PC-9 (cell line): ENCODE data around the gene NOD1. TPM values are rescaled to one million over a fixed set of nuclear protein-coding genes. Genes with fewer than 3 reads are reported as not detected.

Source experiments
- BruUV-seq: library from RNA; stranded (reverse); fragments of 400-500 nt; replicated peaks from 2 replicates; lab custom pipeline; 2021; lab: Mats Ljungman, UMichigan
- CTCF ChIA-PET: fragments of 300-600 bp; sonication (Branson Sonifier 250); formaldehyde crosslinking; loops from one replicate; lab custom pipeline; 2022; ENCODE audit warnings: antibody characterized with exemption; lab: Charles Lee
- POLR2A ChIA-PET: fragments of 300-600 bp; sonication (Branson Sonifier 250); formaldehyde crosslinking; loops from one replicate; lab custom pipeline; 2022; ENCODE audit warnings: antibody characterized with exemption; ENCODE audit not compliant: unreplicated experiment; lab: Charles Lee
- DNase-seq, 2 experiments: peaks; one replicate each; pipeline versions ENCODE4 v3.0.0 to v3.0.0-alpha.2; 2015 to 2022; ENCODE audit warnings: mixed read lengths in 1 of 2
- H2AFZ ChIP-seq: fragments of 200-600 bp; sonication (generic); 2 replicates; pipeline ENCODE4 v1.8.1; 2017; ENCODE audit warnings: antibody characterized with exemption
- H3F3A ChIP-seq: fragments of 200-600 bp; sonication (generic); 2 replicates; pipeline ENCODE4 v1.8.1; 2017; ENCODE audit warnings: antibody characterized with exemption, mild to moderate bottlenecking, low read depth; ENCODE audit not compliant: insufficient read depth
- H3K27ac ChIP-seq: fragments of 200-600 bp; sonication (generic); 2 replicates; pipeline ENCODE4 v1.6.1; 2016; ENCODE audit warnings: mixed run types
- H3K27me3 ChIP-seq: fragments of 200-600 bp; sonication (generic); 2 replicates; pipeline ENCODE4 v1.6.1; 2016; ENCODE audit warnings: low read depth, mixed run types; ENCODE audit not compliant: insufficient read depth
- H3K36me3 ChIP-seq: fragments of 200-600 bp; sonication (generic); 2 replicates; pipeline ENCODE4 v1.6.1; 2016; ENCODE audit warnings: low read depth, mixed run types
- H3K4me1 ChIP-seq: fragments of 200-600 bp; sonication (generic); replicated peaks from 2 replicates; pipeline ENCODE4 v1.6.1; 2016; ENCODE audit warnings: mixed run types; ENCODE audit not compliant: insufficient read depth
- H3K4me2 ChIP-seq: fragments of 200-600 bp; sonication (generic); 2 replicates; pipeline ENCODE4 v1.6.1; 2017; ENCODE audit warnings: mixed run types
- H3K4me3 ChIP-seq: fragments of 200-600 bp; sonication (generic); 2 replicates; pipeline ENCODE4 v1.6.1; 2016; ENCODE audit warnings: mixed run types
- H3K79me2 ChIP-seq: fragments of 200-600 bp; sonication (generic); 2 replicates; pipeline ENCODE4 v1.6.1; 2017; ENCODE audit warnings: low read depth, mixed run types
- H3K9me2 ChIP-seq: fragments of 200-600 bp; sonication (generic); 2 replicates; pipeline ENCODE4 v1.8.1; 2017; ENCODE audit warnings: mild to moderate bottlenecking; ENCODE audit not compliant: insufficient read depth
- H3K9me3 ChIP-seq: fragments of 200-600 bp; sonication (generic); 2 replicates; pipeline ENCODE4 v1.8.1; 2016; ENCODE audit warnings: low read depth; ENCODE audit not compliant: insufficient read depth
- H4K20me1 ChIP-seq: fragments of 200-600 bp; sonication (generic); 2 replicates; pipeline ENCODE4 v1.8.1; 2017; ENCODE audit not compliant: insufficient read depth
- EZH2 ChIP-seq: fragments of 200-600 bp; sonication (generic); IDR thresholded peaks from 2 replicates; pipeline ENCODE4 v1.8.0; 2017; ENCODE audit warnings: antibody characterized with exemption, low read depth
- intact Hi-C: fragments of 100-400 bp; cut with micrococcal nuclease; formaldehyde crosslinking; loops from one replicate; pipeline ENCODE4 v1.10.0; 2022; ENCODE audit not compliant: unreplicated experiment
- total RNA-seq: library from RNA; stranded (reverse); gene quantifications from 2 replicates; pipeline ENCODE4 v1.2.3, GENCODE V29; 2021
- TF ChIP-seq, protein P1 (sequence below): fragments of 200-600 bp; sonication (generic); conservative IDR thresholded peaks from 2 replicates; pipeline ENCODE4 v1.6.1; 2017; ENCODE audit warnings: mixed run types, antibody characterized with exemption, mild to moderate bottlenecking, moderate library complexity

Gene NOD1
- total RNA-seq, 1 experiment from 2014 or later = 16.5 TPM

- CTCF ChIA-PET = interaction anchor here (0.6 to 0.8 kb wide), 3 partner anchors 63 to 176 kb away, joined by 3 to 9 read pairs (median 4); no protein-coding TSS in a partner anchor
- H3K4me2 ChIP-seq = peak overlapping the region; percentile 75
- H4K20me1 ChIP-seq = no peaks in the 10 kb centered on the region
- intact Hi-C loops = loop anchor here (1.0 kb wide), 1 partner anchor 43 kb away; no protein-coding TSS in a partner anchor
- no peaks in the 10 kb centered on the region for H3K9me2 ChIP-seq
- peak overlapping the region; percentile 32 for H2AFZ ChIP-seq
- peak overlapping the region; percentile 81 for H3K27ac ChIP-seq
- H3F3A ChIP-seq = peaks cover 30% of the 10 kb centered on the region
- POLR2A ChIA-PET = interaction anchor here (0.5 to 1.0 kb wide), 3 partner anchors 19 to 286 kb away, joined by 3 to 10 read pairs (median 4); partner anchors contain the start of gene NOD1
- H3K4me1 ChIP-seq = peaks cover 36% of the 10 kb centered on the region
- H3K27me3 ChIP-seq = no peaks in the 10 kb centered on the region
- TF ChIP-seq, protein P1, sequence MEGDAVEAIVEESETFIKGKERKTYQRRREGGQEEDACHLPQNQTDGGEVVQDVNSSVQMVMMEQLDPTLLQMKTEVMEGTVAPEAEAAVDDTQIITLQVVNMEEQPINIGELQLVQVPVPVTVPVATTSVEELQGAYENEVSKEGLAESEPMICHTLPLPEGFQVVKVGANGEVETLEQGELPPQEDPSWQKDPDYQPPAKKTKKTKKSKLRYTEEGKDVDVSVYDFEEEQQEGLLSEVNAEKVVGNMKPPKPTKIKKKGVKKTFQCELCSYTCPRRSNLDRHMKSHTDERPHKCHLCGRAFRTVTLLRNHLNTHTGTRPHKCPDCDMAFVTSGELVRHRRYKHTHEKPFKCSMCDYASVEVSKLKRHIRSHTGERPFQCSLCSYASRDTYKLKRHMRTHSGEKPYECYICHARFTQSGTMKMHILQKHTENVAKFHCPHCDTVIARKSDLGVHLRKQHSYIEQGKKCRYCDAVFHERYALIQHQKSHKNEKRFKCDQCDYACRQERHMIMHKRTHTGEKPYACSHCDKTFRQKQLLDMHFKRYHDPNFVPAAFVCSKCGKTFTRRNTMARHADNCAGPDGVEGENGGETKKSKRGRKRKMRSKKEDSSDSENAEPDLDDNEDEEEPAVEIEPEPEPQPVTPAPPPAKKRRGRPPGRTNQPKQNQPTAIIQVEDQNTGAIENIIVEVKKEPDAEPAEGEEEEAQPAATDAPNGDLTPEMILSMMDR = no peak
- no peak for TF ChIP-seq EZH2
- no TSS peak for BruUV-seq
- H3K4me3 ChIP-seq = peak overlapping the region; percentile 37; the same call in 1 of the 2 replicates
- H3K36me3 ChIP-seq = no peaks in the 10 kb centered on the region
- peak; percentile 61 to 90 for DNase-seq
- no peaks in the 10 kb centered on the region for H3K9me3 ChIP-seq
- H3K79me2 ChIP-seq = peaks cover 9% of the 10 kb centered on the region; the same call in 1 of the 2 replicates
Observed at GRCh38 chr7:30459591-30460245, 18.9 kb downstream of the NOD1 start.

GRCh38 chr7:30458311-30458710, 20.3 kb downstream of the NOD1 start:
- ChIA-PET CTCF (interaction anchor here (0.7 kb wide), 1 partner anchor 11 kb away, joined by 4 read pairs; no protein-coding TSS in a partner anchor), POLR2A (interaction anchor here (0.7 kb wide), 1 partner anchor 751 kb away, joined by 3 read pairs; no protein-coding TSS in a partner anchor)
- Histone ChIP-seq H4K20me1 (no peaks in the 10 kb centered on the region), H3K4me3 (no peak overlapping the region), H3F3A (peaks cover 30% of the 10 kb centered on the region), H2AFZ (no peak overlapping the region), H3K9me2 (no peaks in the 10 kb centered on the region), H3K79me2 (0 out of 2 replicates have a peak, but pooled peaks cover 9% of the 10 kb centered on the region), H3K4me1 (peaks cover 36% of the 10 kb centered on the region), H3K27ac (peak overlapping the region; percentile 81), H3K27me3 (no peaks in the 10 kb centered on the region), H3K36me3 (no peaks in the 10 kb centered on the region), H3K9me3 (no peaks in the 10 kb centered on the region), H3K4me2 (peak overlapping the region; percentile 75)
- no peak for TF ChIP-seq EZH2
- TF ChIP-seq, protein P1 = no peak
- no TSS peak for BruUV-seq
- no peak for DNase-seq
- intact Hi-C loops = no loop called here

DNA sequence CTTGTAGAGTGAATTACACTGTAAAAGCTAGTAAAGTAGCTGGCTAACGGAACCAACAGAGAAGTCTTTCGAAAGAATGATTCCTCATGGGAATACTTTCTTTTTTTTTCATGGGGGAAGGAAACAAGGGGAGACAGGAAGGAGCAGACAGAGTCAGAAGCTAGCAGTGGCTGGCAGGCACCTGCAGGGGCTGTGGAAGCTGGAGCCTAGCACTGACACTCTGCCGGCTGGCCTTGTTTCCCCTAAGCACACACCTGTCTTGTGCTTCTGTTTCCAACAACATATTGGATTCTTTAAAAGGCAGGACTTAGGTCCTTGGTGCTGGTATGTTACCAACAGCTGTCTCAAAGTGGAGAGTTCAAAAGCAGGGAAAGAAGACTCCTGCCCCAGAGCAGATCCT, 24.7 kb downstream of the NOD1 start:
- Histone ChIP-seq H3K27me3 (no peaks in the 10 kb centered on the region), H3K4me3 (no peak overlapping the region), H3K79me2 (0 out of 2 replicates have a peak, but pooled peaks cover 5% of the 10 kb centered on the region), H2AFZ (no peak overlapping the region), H3K9me3 (no peaks in the 10 kb centered on the region), H3K4me1 (peaks cover 13% of the 10 kb centered on the region), H4K20me1 (no peaks in the 10 kb centered on the region), H3K4me2 (no peak overlapping the region), H3F3A (peaks cover 10% of the 10 kb centered on the region), H3K27ac (no peak overlapping the region), H3K9me2 (no peaks in the 10 kb centered on the region), H3K36me3 (no peaks in the 10 kb centered on the region)
- BruUV-seq = no TSS peak
- CTCF ChIA-PET = no interaction called here
- intact Hi-C loops = no loop called here
- TF ChIP-seq, protein P1 = no peak
- TF ChIP-seq EZH2 = no peak
- no peak for DNase-seq
- POLR2A ChIA-PET = interaction anchor here (0.7 kb wide), 1 partner anchor 362 kb away, joined by 5 read pairs; no protein-coding TSS in a partner anchor
